Fibroblast of skin of abdomen (primary cell): ENCODE measurements around the gene PPP2R1A.
A peak's percentile ranks its signal among the peaks of the same experiment; 100 is the strongest.
"Not testable (repeated sequence)": the region's sequence is repeated elsewhere in the genome, so short reads cannot be mapped to it uniquely, and the experiment has no call there.

ENCODE experiments used
- DNase-seq: peaks from one replicate; pipeline ENCODE4 v3.0.0-alpha.2; 2013

Gene PPP2R1A

DNA sequence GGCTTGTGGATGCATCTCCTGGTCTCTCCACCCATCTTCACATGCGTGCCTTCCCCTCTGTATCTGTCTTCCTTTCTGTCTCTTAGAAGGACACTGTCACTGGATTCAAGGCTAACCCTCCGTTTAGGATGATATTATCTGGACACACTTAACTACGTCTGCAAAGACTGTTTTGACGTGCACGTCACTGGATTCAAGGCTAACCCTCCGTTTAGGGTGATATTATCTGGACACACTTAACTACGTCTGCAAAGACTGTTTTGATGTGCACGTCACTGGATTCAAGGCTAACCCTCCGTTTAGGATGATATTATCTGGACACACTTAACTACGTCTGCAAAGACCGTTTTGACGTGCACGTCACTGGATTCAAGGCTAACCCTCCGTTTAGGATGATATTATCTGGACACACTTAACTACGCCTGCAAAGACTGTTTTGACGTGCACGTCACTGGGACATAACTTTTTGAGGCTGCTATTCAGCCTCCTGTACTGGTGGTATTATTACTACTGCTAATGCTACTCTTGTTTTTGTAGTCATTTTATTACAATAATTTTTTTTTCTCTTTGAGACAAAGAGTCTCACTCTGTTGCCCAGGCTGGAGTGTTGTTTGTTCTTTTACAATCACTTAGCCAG, 11.0 kb downstream of the PPP2R1A start:
- DNase-seq: not testable (repeated sequence)

DNA sequence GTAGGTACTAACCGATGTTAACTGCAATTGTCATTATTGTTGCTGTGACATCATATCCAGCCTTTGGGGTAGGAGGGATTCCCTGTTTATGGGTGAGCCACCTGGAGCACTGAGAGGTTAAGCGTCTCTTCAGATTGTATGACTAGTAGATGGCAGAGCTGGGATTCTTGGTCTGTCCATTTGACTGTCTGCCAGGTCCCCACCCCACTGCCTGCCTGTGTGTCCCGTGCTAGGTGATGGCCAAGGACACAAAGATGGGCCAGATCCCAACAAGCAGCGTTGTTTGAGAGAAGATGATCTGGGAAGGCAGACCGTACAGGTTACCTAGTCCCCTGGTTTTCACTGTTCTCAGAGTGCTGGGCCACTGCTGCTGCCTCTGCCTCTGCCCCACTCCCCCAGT, 16.6 kb downstream of the PPP2R1A start:
- no peak for DNase-seq

DNA sequence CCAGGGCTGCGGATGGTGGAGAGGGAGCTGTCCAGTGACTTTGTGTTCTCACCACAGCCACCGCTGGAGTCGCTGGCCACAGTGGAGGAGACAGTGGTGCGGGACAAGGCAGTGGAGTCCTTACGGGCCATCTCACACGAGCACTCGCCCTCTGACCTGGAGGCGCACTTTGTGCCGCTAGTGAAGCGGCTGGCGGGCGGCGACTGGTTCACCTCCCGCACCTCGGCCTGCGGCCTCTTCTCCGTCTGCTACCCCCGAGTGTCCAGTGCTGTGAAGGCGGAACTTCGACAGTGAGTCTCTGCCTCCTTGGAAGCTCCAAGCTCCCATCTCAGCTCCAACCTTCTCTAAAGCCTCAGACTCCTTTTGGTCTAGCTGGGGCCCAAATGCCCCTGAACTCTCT, 21.4 kb downstream of the PPP2R1A start:
- no peak for DNase-seq

DNA sequence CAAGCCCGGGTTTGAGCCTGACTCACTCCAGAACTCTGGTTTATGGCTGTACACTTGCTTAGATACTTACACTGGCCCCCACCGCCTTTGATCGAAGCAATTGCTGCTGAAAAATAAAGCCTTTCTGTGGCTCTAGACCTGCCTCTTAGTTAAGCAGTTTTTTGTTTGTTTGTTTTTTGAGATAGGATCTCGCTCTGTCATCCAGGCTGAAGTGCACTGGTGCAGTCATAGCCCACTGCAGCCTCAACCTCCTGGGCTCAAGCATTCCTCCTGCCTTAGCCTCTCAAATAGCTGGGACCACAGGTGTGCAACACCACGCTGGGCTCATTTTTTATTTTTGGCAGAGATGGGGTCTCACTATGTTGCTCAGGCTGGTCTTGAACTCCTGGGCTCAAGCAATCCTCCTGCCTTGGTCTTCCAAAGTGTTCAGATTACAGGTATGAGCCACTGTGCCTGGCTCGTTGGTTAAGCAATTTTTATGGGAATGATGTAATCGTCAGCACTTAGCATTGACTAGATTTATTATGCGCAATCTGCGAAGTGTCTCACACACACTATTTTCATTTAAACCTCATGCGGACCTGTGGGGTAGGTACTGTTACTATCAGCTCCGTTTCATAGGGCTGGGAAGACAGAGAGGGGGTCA, 22.2 kb downstream of the PPP2R1A start:
- DNase-seq: no peak

DNA sequence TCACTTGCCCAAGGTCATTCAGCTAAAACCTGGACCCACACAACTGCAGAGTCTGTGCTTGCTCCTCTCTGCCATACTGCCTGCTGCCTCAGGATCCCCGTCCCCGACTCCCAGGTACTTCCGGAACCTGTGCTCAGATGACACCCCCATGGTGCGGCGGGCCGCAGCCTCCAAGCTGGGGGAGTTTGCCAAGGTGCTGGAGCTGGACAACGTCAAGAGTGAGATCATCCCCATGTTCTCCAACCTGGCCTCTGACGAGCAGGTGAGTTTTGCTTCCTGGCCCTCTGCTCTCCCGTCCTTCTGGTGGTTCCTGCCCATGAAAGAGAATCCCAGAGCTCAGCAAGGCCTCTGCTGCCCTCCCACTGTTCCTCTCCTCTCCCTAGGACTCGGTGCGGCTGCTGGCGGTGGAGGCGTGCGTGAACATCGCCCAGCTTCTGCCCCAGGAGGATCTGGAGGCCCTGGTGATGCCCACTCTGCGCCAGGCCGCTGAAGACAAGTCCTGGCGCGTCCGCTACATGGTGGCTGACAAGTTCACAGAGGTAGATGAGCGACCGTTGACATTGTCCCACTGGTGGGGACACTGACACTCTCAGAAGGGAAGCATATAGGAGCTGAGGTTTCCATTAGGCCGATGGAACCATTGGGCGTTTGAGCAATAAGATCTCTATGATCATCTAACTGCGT, 22.9 kb downstream of the PPP2R1A start:
- no peak for DNase-seq

DNA sequence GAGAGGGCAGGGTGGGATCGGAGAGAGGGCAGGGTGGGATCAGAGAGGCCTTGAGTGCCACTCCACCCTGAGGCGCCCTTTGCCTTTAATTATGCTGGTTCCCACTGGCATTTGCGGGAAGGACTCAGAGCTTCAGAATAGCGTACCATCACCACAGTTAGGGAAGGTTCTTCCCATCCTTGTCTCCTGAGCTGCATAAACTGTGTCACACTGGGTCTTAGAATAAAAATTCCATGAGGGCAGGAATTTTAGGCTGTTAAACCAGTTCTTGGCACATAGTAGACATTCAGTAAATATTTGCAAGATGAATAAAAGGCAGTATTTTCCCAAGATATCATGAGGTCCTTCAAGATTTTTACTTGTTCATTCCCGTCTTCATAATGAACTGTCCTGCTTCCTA, 24.4 kb downstream of the PPP2R1A start:
- no peak for DNase-seq

DNA sequence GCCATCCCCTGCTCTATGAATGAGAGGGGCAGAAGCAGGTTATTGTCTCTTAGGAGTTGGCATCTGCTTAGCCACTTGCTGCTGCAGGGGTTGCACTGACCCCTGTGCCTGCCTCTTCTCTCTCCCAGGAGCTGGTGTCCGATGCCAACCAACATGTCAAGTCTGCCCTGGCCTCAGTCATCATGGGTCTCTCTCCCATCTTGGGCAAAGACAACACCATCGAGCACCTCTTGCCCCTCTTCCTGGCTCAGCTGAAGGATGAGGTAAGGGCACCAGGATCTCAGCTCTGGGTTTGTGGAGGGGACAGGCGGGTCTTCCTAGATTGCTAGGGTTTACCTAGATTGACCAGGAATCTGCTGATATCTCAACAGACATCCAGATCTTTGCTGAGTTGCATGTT, 26.5 kb downstream of the PPP2R1A start:
- DNase-seq: no peak

DNA sequence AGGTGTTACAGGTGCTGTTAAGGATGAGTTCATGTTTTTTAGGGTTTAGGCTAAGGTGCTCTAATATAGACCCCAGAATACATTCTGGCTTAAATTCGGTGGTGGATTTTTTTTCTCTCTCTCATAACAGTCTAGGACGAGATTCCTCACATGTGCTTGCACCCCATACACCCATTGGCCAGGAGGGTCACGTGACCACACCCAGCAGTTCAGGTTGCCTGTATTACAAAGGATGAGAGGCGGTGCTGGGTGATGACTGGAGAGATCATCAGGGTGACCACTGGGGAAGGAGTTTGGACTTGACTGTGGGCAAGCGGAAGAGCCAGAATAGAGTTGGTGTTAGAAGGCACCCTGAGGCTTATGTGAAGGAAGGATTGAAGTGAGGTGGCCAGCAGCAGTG, 27.7 kb downstream of the PPP2R1A start:
- no peak for DNase-seq

DNA sequence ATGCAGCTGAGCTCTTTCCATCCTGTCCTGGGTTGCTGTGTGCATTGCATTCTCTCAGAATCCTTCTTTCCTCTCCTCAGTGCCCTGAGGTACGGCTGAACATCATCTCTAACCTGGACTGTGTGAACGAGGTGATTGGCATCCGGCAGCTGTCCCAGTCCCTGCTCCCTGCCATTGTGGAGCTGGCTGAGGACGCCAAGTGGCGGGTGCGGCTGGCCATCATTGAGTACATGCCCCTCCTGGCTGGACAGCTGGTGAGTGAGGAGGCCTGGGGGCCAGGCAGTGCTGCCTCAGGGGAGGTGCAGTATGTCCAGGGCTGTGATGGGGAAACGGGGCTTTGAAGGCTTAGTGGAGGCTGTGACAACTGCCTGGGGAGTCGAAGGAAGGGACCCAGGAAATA, 29.8 kb downstream of the PPP2R1A start:
- DNase-seq: no peak

DNA sequence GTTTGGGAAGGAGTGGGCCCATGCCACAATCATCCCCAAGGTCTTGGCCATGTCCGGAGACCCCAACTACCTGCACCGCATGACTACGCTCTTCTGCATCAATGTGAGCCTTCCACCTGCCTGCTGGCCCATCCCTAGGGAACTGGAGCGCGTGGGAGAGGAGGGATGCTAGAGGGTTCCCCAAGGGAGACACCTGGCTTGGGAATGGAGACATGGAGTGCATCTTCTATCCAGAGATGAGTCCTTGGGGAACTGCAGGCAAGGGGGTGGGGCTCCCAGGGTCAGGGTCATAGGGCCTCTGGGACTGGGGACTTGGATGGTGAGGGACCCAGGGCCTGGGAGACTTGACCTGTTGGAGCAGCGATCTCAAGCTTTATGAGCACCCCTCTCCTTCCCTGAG, 31.2 kb downstream of the PPP2R1A start:
- DNase-seq: no peak

DNA sequence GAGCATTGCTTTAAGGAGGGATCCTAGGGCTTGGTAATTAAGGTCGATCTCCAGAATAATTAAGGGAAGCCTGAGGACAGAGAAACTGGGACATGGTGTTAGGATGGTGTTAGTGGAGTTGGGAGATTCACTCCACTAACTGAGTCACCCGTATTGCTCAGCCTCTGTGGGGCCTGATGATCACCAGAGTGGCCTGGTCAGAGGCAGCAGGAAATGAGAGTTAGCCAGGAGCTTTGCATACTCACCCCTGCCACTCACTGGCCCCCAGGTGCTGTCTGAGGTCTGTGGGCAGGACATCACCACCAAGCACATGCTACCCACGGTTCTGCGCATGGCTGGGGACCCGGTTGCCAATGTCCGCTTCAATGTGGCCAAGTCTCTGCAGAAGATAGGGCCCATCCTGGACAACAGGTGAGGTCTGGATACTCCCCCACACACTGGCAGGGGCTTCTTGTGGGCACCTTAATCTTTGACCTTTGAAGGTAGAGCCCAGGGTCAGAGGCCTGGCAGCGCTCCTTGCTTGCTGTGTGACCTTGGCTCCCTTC, 32.1 kb downstream of the PPP2R1A start:
- DNase-seq: no peak

DNA sequence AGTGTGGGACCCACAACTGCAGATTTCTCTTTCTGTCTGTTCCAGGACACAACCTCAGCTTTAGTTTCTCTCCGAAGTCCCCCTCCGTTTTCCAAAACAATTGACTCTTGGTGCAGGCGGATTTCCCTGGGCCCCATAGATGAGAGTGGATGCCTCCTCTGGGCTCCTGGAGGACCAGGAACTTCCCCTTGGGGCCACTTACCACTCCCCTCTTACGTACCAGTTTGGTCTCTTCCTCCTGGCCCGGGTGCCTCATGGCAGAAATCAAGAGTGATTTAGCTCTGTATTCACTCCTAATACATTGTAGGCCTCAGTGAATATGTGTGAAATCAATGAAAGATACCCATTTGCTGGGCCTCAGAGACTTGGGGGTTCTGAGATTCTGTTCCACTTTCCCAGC, 34.4 kb downstream of the PPP2R1A start:
- no peak for DNase-seq

DNA sequence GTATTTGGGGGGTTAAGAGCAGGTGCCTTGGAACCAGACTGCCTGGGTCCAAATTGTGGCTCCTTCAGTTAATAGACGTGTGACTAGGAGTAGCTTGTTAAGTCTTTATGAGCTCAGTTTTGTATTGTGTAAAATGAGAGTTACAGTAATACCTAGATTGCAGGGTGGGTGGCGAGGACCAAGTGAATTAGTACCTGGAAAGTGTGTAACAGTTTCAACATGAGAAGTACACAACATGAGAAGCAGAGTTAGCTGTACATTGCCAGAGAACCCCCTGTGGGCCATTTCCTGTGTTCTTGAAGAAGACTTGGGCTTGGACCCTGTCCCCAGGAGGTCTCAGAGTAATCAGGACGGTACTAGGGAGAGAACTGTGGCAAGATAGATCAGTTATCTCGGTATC, 36.8 kb downstream of the PPP2R1A start:
- DNase-seq: no peak

DNA sequence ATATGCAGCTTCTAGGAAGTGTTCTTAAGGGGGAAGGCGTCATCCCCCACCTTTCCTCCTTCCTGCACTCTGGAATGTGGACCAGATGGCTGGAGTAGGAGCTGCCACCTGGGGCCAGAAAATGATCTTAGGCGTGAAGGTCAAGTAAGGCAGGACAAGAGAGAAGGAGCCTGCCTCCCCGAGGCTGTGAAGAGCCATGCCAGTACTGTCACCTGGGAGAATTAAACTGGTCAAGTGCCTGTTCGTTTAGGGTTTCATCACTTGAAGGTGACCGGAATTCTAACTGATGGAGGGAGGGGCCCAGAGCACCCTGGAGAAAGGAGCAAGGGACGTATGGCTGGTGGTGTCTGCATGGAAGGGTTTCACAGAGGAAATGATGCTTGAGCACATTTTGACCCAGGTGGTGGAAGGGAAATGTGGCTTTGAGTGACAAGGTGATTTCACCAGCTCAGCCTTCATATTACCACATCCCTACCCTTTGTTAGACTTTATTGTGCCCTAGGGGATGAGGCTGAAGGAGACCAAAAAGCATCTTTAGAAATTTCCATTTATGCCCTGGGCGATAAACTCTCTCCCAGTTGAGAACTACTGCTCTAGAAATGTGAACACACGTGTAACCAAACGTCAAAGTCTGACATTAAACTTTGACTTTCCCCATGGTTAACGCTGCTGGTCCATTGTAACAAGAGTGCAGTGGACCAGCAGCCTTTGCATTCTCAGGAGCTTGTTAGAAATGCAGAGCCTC, 37.5 kb downstream of the PPP2R1A start:
- no peak for DNase-seq

DNA sequence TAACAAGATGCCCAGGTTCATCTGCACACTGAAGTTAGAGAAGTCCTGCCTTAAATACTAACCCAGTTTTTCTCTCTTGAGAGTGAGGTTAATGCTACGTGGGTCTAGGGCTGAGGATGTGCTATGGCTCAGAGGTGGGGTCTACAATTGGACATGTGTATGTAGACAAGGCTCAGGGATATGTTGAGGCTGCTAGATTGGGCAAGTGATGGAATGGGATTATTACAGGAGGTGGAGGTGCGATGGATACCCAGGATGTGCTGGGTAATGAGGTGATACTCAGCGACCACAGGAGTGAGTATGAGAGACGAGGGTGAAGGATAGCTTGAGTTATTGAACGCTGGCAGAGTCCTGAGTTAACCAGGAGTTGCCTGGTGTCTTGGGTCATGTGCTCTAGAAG, 38.1 kb downstream of the PPP2R1A start:
- no peak for DNase-seq

DNA sequence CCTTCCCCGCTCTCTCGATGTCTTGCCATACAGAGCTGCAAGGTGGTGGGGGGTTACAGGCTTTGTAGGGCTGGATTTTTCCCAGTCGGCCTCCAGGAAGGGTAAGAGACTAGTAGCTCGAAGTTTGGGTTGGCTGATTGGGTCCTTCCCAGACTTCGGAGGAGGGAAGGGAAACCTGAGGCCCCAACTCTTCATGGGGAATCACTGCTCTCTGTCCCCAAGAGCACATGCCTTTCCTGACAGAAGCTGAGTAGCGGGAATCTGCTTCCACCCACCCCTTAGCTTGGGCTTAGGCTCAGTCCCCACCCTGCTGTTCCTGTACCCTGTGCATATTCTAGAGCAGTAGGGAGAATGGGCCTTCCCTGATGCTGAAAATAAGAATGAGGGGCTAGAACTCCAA, 39.7 kb downstream of the PPP2R1A start:
- no peak for DNase-seq

DNA sequence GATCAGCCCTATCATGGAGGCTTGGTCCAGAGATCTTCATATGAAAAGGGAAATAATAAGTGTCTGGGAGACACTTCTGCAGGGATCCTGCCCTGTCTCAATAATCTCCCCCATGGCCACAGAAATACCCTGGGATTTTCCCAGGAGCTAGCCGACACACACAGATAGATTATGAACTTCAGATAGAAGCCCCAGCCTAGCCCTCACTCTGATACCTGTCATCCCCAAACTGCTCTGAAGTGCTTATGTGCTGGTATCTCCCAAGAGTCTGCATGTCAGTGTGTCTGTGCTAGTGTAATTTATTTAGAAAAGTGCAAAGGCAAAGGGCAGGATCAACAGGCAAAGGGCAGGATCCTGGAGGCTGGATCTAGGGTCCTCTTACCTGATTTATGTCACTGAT, 40.8 kb downstream of the PPP2R1A start:
- DNase-seq: no peak

DNA sequence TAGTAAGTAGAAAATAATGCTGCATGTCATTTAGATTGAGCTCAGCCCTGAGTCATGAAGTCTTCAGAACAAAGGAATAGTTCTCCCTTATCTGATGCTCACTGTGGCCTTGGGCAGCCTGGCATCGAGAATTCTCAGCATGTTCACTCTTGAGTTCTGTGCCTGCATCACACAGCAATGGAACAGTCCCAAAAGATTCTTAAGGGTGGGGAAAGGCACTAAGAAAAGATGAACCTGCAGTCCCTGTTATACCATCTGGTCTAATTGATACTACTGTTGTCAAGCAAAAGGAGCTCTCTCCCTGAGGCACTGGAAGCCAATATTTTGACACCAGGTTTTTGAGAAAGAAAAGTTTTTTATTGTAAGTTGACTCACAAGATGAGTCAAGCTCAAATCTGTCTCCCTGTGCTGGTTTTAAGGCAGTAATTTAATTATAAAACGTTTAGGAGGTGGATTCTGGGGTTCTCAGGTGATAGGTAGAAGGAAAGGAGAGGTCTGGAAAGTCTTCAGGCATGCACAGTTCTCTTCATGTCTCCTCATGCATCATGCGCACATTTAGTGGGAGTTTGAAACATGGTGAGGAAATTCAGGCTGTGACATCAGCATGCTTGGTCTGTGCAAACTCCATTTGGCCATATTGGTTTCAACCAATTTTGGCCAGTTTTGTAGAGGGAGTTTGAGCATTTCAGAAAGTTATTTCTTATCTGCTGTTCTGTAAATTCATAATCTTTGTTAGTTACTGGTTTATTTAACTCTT, 41.5 kb downstream of the PPP2R1A start:
- DNase-seq: no peak

DNA sequence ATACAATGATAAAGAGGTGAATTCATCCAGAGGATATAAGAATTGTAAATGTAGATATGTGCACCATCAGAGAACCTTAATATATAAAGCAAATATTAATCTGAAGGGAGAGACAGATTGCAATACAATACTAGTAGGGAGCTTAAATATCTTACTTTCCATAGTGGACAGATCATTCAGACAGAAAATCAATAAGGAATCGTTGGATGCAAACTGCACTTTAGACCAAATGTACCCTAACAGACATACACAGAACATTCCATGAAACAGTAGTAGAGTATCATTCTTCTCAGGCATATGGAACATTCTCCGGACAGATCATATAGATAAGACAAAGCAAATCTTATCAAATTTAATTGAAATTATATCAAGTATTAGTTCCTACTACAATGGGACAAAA, 44.6 kb downstream of the PPP2R1A start:
- no peak for DNase-seq

DNA sequence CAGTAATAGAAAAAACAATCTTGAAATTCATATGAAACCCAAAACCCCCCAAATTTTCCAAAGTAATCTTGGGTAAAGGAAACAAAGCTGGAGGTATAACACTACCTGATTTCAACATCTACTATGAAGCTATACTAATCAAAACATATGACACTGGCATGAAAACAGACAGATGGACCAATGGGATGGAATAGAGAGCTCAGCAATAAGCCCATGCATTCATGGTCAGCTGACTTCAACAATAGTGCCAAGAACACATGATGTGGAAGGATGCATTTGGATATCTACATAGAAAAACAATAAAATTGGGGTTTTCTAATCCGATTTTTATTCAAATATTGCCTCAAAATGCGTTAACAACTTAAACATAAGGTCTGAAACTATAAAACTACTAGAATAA, 47.3 kb downstream of the PPP2R1A start:
- no peak for DNase-seq

DNA sequence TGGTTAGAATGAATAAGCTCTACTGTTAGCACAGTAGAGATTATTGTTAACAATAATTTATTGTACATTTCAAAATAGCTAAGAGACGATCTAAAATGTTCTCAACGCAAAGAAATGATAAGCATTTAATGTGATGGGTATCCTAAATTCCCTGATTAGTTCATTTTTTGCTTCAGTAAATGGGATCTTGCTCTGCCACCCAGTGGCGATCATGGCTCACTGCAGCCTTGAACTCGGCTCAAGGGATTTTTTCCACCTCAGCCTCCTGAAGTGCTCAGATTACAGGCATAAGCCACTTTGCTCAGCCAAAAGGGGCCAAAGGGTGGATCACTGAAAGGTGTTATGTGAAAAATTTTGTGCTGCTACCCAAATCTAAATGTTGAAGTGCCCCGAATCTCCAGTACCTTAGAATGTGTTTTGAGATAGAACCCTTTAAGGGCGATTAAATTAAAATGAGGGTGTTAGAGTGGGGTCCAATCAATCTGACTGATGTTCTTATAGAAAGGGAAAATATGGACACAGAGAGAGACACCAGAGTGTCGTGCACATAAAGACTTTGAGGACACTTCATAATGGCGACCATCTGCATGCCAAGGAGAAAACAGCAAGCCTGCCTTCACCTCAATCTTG, 48.0 kb downstream of the PPP2R1A start:
- peak; percentile 60 for DNase-seq

DNA sequence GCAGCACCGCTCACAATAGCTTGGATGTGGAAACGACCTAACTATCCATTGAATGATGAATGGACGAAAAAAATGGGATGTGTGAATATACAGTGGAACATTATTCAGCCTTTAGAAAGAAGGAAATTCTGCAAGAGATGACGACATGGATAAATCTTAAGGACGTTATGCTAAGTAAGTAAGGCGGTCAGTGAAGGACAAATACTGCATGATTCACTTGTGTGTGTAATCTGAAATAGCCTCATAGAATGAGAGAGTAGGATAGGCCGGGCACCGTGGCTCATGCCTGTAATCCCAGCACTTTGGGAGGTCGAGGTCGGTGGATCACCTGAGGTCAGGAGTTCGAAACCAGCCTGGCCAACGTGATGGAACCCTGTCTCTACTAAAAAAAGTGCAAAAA, 54.2 kb downstream of the PPP2R1A start:
- no peak for DNase-seq
